WTC11 (cell line): ENCODE results near the gene OR8K5.

ENCODE experiments used
- ATF6 ChIP-seq: sonication (generic); formaldehyde crosslinking; IDR thresholded peaks from 2 replicates; pipeline ENCODE4 v1.8.1; 2023; ENCODE audit warnings: mild to moderate bottlenecking, missing genetic modification reagents
- CTCF ChIP-seq: fragments of 200-600 bp; IDR thresholded peaks from 2 replicates; pipeline ENCODE4 v1.8.0; 2022; ENCODE audit warnings: antibody characterized with exemption
- ZNF317 ChIP-seq: sonication (generic); formaldehyde crosslinking; IDR thresholded peaks from 2 replicates; pipeline ENCODE4 v1.8.1; 2023; ENCODE audit warnings: low read depth, mild to moderate bottlenecking, moderate library complexity, missing genetic modification reagents, borderline replicate concordance

GRCh38 chr11:56176318-56176717 lies 16.2 kb upstream of the OR8K5 start, which contains the start of gene OR5J2:
- TF ChIP-seq CTCF (no peak), ZNF317 (CRISPR knock-in tag) (no peak), ATF6 (CRISPR knock-in tag) (no peak)
